Stimulated activated CD4-positive, alpha-beta T cell treated with anti-CD3 and anti-CD28 coated beads, Interleukin-15, amount 100 ng/mL, for 48 hours (primary cell): Measurements from ENCODE around the gene DOCK1.
"Not testable (repeated sequence)": the region's sequence is repeated elsewhere in the genome, so short reads cannot be mapped to it uniquely, and the experiment has no call there.

ENCODE experiments used
- DNase-seq, 2 donors: peaks; one replicate each; pipeline ENCODE4 v3.0.0-alpha.2; 2020; ENCODE audit warnings: low read depth in 2 of 2

Gene DOCK1

DNA sequence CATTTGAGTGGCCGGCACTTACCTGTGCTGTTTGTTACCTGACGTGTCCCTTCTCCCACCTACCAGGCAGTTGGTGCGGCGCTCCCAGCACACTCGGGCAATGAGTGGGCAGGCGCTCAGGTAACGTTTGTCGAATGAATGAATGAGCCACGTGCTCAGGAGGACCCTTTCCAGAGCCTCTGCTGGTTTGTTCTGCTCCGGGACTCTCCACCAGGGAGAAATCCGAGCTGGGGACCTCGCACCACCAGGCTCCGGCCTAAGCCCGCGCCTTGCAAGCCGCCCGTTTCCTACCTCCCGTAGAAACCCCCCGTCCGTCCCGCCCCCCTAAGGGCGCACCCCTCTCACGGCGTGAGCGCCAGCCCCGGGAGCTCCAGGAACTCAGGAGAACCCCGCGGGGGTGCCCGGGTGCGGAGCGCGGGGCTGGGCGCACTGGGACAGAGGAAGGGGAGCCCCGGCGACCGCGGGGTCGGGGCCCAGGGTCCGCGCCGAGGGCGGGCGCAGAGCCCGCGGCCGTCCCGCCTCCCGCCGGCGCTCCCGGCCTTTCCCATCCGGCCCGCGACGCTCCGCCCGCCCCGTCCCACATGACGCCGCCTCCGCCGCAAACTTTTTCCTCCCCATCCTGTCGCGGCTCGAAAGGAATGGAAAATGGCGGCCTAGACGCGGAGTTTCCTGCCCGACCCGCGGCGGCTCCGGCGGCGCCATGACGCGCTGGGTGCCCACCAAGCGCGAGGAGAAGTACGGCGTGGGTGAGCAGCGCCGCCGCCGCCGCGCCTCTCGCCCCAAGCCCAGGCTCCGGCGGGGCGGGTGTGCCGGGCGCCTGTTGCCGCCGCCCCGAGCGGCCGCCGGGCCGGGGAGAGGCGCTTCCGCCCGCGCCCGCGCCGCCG lies at the start of gene DOCK1:
DOCK1 (plus strand) TSS at position 611 of the 884 bp plus-strand sequence; CDS start at position 701, 90 bp downstream.
- DNase-seq: no peak

DNA sequence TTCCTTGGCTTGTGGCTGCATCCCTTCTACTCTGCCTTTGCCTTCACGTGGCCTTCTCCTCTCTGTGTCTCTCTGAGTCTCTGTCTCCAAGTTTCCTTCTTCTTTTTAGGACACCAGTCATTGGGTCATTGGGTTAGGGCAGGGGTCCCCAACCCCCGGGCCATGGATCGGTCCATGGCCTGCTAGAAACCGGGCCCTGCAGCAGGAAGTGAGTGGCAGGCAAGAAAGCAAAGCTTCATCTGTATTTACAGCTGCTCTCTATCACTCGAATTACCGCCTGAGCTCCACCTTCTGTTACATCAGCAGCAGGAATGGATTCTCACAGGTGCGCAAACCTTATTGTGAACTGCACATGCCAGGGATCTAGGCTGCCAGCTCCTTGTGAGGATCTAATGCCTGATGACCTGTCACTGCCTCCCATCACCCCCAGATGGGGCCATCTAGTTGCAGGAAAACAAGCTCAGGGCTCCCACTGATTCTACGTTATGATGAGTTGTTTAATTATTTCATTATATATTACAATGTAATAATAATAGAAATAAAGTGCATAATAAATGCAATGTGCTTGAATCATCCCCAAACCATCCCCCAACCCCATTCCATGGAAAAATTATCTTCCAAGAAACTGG lies 47.9 kb upstream of the DOCK1 start:
- DNase-seq: no peak

DNA sequence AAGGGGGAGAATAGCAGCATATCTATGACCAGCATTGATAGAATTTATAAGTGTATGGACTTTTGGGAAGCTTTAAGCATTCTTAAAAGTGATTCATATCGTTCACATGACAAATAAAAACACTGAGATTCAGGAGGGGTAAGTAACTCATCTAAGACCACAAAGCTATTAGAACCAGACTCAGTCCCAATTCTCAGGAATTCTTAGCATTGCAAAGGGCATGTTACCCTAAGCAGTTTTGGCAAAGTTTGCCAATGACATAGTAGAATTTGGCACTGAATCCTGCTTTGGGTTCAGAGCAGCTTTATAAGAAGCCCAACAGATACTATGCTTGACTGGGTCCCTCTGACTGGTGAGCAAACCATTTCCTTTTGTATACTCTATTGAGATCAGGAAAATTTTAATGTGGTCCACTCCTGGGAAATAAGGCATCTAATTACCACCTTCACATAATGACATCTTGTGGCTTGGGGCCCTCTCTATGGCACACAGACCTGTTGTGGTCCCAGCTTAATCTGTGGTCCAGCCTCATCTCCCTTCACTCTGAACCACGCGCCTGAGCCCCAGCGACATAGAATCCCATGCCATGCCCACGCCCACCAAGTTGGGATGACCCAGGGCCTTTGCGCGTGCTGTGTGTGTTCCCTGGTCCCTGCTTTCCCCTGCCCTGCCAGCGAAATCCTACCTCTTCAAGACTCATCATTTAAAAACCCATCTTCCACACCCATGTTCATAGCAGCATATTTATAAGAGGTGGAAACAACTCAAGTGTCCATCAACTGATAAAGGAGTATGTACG lies 37.5 kb upstream of the DOCK1 start:
- no peak for DNase-seq

DNA sequence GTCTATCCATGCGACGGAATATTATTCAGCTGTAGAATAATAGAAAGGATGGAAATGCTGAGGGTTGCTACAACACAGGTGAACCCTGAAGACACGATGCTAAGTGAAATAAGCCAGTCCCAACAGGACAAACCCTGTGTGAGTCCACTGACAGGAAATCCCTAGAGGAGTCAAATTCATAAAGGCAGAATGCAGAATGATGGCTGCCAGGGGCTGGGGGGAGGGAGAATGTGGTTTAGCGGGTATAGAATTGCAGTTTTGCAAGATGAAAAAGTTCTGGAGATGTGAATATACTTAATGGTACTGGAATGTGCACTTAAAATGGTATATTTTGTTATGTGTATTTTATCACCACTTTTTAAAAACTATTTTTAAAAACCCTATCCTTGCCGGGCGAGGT lies 36.9 kb upstream of the DOCK1 start:
- DNase-seq: no peak

DNA sequence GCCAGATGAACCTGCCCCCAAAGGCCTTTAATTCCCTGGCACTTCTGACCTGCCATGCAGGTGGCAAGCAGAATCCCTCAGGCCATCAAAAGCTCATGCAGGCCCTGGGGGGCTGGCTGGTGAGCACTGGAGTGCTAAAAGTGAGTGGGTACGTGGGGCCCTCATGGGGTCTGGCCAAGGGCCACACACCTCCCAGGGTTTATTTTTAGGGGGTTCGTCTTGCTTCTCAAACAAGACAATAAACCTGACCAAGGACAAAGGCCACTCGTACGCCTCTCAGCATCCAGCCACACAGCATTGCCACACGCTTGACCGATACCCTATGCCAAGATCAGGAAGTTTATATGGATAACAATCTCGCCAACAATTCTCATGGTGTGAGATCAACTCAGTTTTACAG lies 33.1 kb upstream of the DOCK1 start:
- no peak for DNase-seq

DNA sequence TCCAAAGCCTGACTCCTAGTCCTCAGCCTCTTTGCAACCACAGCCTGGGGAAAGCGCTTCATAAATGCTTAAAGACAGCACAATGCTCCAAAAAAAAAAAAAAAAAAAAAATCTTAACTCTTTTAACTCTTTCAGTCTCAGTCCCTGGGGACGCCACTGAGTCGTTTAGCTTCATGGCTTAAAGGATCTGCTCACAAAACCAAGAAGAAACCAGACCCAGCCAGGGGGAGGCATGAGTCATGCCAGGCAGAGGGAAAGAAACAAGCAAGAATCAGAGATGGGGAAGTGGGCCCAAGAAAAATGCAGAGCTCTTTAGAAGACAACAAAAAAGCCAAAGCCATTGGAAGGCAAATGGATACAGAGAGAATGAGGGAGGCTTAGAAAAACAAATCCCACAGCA lies 32.5 kb upstream of the DOCK1 start:
- no peak for DNase-seq

DNA sequence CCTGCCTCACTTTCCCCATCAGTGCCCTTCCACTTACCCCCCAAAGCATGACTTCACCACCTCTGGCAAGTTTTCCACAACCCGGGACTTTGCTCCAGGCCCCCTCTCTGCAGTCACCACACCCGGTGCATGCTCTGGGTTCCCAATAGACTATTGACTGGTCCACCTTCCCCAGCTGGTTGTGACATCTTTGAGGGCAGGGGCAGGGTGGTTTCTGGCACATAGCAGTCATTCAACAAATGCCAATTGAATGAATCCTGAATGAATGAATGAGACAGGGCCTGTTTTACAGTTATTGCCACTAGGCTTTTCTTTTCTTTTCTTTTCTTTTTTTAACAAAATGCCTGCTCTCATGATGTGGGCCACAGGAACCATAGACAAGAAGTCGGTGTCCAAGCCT lies 28.8 kb upstream of the DOCK1 start:
- DNase-seq: no peak

DNA sequence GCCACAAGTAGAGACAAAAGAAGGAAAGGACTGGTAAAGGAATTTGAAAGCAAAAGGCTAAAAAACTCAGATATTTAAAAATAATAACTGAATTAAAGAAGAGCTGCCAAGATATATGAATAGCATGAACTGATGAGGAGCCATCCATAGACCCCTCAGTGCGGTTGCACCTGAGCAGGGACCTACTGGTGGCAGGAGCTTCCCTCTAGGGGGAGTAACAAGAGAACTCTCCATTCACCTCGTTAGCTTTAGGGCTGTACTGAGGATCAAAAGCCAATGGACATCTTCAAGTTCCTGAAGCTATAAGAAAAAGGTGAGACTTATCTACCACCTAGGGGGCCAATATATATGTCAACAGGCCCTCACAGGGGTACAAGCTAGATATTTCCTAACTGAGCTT lies 27.8 kb upstream of the DOCK1 start:
- no peak for DNase-seq

DNA sequence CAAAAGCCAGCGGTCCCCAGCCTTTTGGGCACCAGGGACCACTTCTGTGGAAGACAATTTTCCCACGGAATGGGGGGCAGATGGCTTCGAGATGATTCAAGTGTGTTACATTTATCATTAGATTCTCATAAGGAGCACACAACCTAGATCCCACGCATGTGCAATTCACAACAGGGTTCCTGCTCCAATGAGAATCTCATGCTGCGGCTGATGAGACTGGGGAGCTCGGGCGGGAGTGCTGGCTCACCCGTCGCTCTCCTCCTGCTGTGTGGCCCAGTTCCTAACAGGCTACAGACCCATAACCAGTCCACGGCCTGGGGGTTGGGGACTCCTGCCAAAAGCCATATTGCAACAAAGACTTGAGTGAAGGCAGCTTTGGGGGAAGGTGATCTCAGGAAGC lies 26.6 kb upstream of the DOCK1 start:
- DNase-seq: no peak

DNA sequence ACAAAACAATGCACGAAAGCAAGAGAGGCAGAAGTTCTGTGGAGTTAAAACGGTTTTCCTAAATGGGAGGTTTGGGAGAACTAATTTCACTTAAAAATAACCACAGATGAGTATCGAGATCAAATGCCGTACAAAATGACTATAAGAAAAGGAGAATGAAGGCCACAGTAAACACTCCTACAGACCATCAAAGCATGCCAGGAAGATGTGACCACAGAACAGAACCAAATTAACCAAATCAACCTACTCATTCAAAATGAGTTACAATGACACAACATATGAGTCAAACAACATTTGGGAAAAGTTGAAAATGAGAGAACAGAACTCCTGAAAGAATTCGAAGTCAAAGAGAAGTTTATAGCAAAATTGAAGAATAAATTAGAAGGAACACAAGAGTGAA lies 24.3 kb upstream of the DOCK1 start:
- no peak for DNase-seq

DNA sequence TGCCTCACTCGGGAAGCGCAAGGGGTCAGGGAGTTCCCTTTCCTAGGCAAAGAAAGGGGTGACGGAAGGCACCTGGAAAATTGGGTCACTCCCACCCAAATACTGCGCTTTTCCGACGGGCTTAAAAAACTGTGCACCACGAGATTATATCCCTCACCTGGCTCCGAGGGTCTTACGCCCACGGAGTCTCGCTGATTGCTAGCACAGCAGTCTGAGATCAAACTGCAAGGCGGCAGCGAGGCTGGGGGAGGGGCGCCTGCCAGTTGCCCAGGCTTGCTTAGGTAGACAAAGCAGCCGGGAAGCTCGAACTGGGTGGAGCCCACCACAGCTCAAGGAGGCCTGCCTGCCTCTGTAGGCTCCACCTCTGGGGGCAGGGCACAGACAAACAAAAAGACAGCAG lies 23.2 kb upstream of the DOCK1 start:
- not testable (repeated sequence) for DNase-seq

DNA sequence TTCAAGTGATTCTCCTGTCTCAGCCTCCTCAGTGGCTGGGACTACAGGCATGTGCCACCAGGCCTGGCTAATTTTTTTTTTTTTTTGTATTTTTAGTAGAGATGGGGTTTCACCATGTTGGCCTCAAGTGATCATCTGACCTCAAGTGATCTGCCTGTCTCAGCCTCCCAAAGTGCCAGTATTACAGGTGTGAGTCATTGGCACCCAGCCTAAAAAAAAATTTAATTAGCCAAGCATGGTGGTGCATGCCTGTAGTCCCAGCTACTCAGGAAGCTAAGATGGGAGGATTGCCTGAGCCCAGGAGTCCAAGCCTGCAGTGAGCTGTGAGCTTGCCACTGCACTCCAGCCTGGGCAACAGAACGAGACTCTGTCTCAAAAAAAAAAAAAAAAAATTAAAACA lies 16.8 kb upstream of the DOCK1 start:
- DNase-seq: not testable (repeated sequence)

DNA sequence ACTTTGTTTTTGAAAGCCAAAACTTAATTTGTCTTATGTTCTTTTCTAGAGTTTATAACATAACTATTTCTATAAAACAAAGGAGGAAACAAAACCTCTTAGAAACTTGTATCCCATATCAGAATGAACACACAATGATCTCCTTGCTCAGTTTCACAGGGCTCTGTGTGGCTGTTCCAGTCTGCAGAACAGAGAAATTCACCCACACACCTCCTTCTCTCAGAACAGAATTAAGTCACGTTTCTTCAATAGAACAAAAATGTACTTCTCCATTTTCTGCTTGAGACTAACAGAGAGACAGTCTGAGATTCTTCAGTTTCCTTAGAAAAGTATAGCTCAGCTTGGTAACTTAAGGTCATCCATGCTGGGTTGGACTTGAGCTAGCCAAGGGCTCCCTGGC lies 15.8 kb upstream of the DOCK1 start:
- no peak for DNase-seq

DNA sequence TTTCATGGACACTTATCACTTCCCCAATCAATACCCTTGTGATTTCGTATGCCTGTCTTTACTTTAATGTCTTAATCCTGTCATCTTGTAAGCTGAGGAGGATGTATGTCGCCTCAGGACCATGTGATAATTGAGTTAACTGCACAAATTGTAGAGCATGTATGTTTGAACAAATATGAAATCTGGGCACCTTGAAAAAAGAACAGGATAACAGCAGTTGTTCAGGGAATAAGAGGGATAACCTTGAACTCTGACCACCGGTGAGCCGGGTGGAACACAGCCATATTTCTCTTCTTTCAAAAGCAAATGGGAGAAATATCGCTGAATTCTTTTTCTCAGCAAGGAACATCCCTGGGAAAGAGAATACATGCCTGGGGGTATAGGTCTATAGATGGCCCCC lies 14.4 kb upstream of the DOCK1 start:
- not testable (repeated sequence) for DNase-seq

DNA sequence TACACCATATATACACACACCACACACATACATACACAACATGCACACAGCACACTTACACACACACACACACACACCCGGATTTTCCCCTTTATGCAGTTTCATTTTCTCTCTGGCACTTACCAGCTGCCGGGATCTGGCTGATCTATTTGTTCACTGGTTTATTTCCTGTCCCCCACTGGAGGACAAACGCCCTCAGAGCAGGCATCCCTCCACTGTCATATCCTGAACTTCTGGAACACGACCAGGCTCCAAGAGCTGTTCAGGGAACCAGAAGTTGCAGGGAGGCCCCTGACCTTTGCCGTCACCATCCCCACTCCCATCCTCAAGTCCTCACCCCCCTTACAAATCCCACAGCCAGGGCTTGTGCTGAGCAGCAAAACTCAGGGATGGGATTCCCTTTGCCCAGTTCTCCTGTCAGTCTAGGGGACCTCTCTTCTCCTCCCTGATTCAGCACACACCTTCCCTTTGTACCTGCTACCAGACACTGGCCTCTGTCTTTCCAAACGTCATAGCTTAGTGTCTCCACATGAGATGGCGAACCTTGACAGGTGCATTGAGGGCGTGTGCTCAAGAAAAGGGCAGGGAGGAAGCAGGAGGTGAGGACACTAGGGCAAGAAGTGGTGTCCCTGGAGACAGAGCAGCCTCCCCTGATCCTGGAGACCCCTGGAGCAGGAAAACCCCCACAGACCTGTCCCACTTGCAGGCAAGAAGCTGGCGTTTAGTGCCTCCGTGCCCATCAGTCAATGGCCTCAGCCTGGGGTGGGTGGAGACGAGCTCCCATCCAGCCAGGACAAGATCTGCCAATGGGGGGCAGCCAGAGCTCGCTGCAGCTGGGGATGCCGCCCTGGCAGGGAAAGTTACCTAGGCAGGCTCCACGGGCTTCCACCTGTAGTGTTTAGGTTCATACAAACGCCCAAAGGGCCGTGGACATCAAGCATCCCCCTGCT lies 12.7 kb upstream of the DOCK1 start:
- no peak for DNase-seq

DNA sequence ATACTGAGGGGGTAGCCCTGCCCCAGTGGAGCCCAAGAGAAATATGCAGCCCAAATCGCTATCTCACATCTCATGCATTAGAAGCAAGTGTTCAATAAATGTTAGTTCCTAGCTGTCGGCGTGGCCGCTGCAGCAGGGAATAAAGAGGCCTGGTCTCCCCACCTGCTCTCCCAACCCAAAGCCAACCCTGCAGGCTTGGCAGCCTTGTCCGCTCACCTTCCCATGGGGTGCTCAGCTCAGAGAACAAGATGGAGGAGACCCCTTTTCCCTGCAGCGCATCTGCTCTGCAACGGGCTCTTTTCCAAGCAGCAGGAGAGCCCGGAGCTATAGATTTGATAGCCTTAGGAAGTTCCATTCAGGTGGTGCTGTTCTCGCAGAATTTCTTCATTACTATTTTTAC lies 12.0 kb upstream of the DOCK1 start:
- no peak for DNase-seq

DNA sequence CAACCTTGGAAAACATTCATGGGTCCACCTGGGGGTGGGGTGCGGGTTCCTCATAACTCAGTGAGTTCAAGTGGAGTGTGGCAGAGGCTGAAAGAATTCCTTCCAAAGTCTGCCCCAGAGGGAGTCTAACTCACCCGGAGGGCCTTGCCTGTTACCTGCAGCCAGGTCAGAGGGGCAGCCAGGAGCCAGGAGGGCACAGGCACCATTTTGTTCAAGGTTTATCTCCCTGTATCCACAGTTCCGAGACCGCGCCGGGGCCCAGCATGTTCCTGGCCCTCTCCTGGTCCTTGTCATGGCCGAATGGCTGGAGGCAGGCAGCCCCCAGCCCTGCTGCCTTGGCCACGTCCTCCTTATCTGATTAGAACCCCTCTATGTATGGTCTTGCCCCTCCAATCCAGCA lies 11.4 kb upstream of the DOCK1 start:
- no peak for DNase-seq

DNA sequence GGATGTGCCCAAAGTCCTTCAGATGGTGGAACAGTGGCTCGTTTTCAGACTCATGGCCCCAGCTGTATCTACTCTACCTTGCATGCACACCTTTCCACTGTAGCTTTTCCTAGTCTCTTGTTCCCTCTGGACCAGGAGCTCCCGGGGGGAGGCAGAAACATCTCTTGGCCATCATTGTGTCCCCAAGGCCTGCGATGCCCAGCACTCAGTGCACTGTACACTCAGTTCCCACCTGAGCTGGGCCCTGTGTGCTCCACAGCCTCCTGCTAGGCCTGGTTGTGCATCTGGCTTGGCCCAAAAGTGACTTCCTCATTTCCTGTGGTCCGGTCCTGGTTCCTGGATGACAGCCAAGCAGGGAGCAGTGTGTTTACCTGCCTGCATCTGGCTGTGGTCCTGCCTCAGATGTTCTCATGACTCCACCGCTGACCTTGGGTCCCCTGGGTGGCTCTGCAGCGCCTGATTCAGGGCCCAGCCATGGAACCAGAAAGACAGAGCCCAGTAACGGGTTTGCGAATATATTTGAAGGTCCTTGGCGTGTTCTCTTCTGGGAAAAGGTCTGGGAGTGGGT lies 9.9 kb upstream of the DOCK1 start:
- no peak for DNase-seq

DNA sequence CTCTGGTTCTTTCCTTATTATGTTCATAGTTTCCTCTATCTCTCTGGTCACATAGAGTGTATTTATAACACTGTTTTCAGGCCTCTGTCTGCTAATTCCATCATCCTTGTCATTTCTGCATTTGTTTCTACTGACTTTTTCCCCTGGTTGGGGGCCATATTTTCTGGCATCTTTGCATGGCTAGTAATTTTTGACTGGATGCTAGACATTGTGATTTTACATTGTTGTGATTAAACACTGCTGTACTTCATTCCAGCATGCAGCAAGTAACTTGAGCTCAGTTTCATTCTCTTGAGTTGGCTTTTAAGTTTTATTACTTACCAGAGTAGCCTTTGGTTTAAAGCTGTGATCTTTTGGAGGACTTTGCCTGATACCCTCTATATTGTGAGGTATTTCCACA lies 6.8 kb upstream of the DOCK1 start:
- DNase-seq: no peak

DNA sequence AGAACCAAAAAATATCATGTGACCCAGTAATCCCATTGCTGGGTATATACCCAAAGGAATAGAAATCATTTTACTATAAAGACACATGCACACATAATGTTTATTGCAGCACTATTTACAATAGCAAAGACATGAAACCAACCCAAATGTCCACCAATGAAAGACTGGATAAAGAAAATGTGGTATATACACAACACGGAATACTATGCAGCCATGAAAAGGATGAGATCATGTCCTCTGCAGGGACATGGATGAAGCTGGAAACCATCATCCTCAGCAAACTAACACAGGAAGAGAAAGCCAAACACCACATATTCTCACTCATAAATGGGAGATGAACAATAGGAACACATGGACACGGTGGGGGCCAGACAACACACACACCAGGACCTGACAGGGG lies 5.7 kb upstream of the DOCK1 start:
- DNase-seq: not testable (repeated sequence)

DNA sequence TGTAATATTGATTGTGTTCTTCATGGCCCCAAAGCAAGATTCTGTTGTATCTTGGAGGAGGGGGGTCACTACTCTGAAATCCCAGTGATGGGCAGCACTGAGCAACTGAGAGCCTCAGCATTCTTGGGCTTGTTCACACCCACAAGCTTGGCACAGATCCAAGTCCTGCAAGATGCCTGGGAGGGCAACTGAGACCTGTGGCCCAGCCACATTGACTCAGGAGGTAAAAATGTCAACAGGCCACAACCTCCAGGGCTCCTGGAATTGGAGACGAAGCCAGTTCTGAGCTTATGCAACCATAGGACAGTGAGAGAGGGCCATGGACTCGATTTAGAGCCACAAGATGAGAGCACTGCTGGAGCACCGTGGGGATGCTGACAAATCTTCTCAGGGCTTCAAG lies 3.1 kb upstream of the DOCK1 start:
- DNase-seq: no peak
